Erythroblast (primary cell): ENCODE measurements around the gene SLC25A45.

Source experiments
- GATA1 ChIP-seq: IDR thresholded peaks from 2 replicates; pipeline ENCODE4 v1.6.1; 2011; ENCODE audit warnings: low read depth, mild to moderate bottlenecking, control low read depth, low read length, moderate library complexity
- POLR2A ChIP-seq: IDR thresholded peaks from 2 replicates; pipeline ENCODE4 v1.6.1; 2011; ENCODE audit warnings: mild to moderate bottlenecking, low read length

DNA sequence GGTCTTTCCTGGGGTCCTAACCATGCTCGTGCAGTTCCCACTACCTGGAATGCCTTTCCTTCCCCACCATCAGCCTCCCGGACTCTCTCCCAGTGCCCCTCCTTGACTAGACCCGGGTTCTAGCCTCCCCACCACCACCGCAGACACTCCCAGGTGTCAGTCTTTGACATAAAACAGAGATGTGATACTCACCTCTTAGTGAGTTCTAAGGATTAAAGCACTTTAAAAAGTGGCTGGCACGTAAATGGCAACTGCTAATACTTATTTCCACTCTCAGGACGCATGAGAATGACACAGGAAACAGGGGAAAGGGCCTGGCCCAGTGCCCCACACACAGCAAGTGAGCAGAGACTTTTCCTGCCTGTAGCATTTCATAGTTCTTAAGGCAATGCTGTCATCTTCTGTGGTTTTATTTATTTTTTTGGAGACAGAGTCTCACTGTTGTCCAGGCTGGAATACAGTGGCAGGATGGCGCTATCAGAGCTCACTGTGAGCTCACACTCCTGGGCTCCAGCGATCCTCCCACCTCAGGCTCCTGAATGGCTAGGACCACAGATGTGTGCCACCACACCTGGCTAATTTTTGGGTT is 1.9 kb upstream of the SLC25A45 start:
- TF ChIP-seq POLR2A, result no peak
- TF ChIP-seq GATA1, result no peak
